MM.1S (cell line): ENCODE results near the gene MRPS2.

Source experiments
- DNase-seq: peaks from one replicate; pipeline ENCODE4 v3.0.0-alpha.2; 2015
- H2AFZ ChIP-seq: fragments of 300-600 bp; sonication (generic); 2 replicates; pipeline ENCODE4 v1.6.0; 2016; ENCODE audit warnings: antibody characterized with exemption, low read length
- H3F3A ChIP-seq: fragments of 300-600 bp; sonication (generic); 2 replicates; pipeline ENCODE4 v1.6.1; 2016; ENCODE audit warnings: mild to moderate bottlenecking, antibody characterized with exemption, low read length, moderate library complexity, mixed read lengths; ENCODE audit not compliant: insufficient read depth
- H3K27ac ChIP-seq: fragments of 300-600 bp; sonication (generic); 2 replicates; pipeline ENCODE4 v1.5.1; 2016; ENCODE audit warnings: mild to moderate bottlenecking, low read length
- H3K27me3 ChIP-seq: fragments of 300-600 bp; sonication (generic); replicated peaks from 2 replicates; pipeline ENCODE4 v1.6.0; 2016; ENCODE audit warnings: low read length; ENCODE audit not compliant: insufficient read depth
- H3K36me3 ChIP-seq: fragments of 300-600 bp; sonication (generic); replicated peaks from 2 replicates; pipeline ENCODE4 v1.6.1; 2016; ENCODE audit warnings: mild to moderate bottlenecking, low read length, mixed read lengths; ENCODE audit not compliant: insufficient read depth
- H3K4me1 ChIP-seq: fragments of 300-600 bp; sonication (generic); 2 replicates; pipeline ENCODE4 v1.6.1; 2016; ENCODE audit warnings: low read length, mixed read lengths
- H3K4me2 ChIP-seq: fragments of 300-600 bp; sonication (generic); 2 replicates; pipeline ENCODE4 v1.6.0; 2016; ENCODE audit warnings: low read depth, low read length
- H3K4me3 ChIP-seq: fragments of 300-600 bp; sonication (generic); 2 replicates; pipeline ENCODE4 v1.5.1; 2016; ENCODE audit warnings: low read length, mixed read lengths
- H3K79me2 ChIP-seq: fragments of 300-600 bp; sonication (generic); 2 replicates; pipeline ENCODE4 v1.6.1; 2016; ENCODE audit warnings: mixed run types, low read length, mixed read lengths
- H3K9ac ChIP-seq: fragments of 300-600 bp; sonication (generic); 2 replicates; pipeline ENCODE4 v1.6.1; 2016; ENCODE audit warnings: low read length, mixed read lengths
- H3K9me2 ChIP-seq: fragments of 300-600 bp; sonication (generic); replicated peaks from 2 replicates; pipeline ENCODE4 v1.6.1; 2016; ENCODE audit warnings: mild to moderate bottlenecking, low read length, mixed read lengths; ENCODE audit not compliant: insufficient read depth
- H3K9me3 ChIP-seq: fragments of 300-600 bp; sonication (generic); replicated peaks from 2 replicates; pipeline ENCODE4 v1.6.1; 2016; ENCODE audit warnings: mild to moderate bottlenecking, low read length, mixed read lengths; ENCODE audit not compliant: insufficient read depth
- H4K20me1 ChIP-seq: fragments of 300-600 bp; sonication (generic); 2 replicates; pipeline ENCODE4 v1.6.1; 2016; ENCODE audit warnings: mild to moderate bottlenecking, low read length, moderate library complexity, mixed read lengths; ENCODE audit not compliant: insufficient read depth
- EZH2 ChIP-seq: fragments of 300-600 bp; sonication (generic); optimal IDR thresholded peaks from 2 replicates; pipeline ENCODE3; 2017; ENCODE audit warnings: low read depth, mild to moderate bottlenecking, antibody characterized with exemption, low read length, mixed read lengths
- EZH2phosphoT487 ChIP-seq: fragments of 300-600 bp; sonication (generic); IDR thresholded peaks from 2 replicates; pipeline ENCODE4 v1.6.1; 2018; ENCODE audit warnings: antibody characterized with exemption, low read length
- TF ChIP-seq, protein P1 (sequence below): fragments of 300-600 bp; sonication (generic); IDR thresholded peaks from 2 replicates; pipeline ENCODE4 v1.5.1; 2016; ENCODE audit warnings: antibody characterized with exemption, low read length, mixed read lengths

The MRPS2 gene

GRCh38 chr9:135471791-135472640 lies 28.5 kb upstream of the MRPS2 start:
- Histone ChIP-seq H3K4me2 (peak overlapping the region; percentile 66), H3K9me2 (no peaks in the 10 kb centered on the region), H2AFZ (0 out of 2 replicates have a peak overlapping the region, but pooled peaks have one; percentile 17), H3K9me3 (no peaks in the 10 kb centered on the region), H4K20me1 (no peaks in the 10 kb centered on the region), H3K27me3 (peaks cover 76% of the 10 kb centered on the region), H3F3A (no peaks in the 10 kb centered on the region), H3K9ac (no peak overlapping the region), H3K79me2 (no peaks in the 10 kb centered on the region), H3K36me3 (no peaks in the 10 kb centered on the region), H3K4me1 (peaks cover 5% of the 10 kb centered on the region), H3K4me3 (0 out of 2 replicates have a peak overlapping the region, but pooled peaks have one; percentile 25), H3K27ac (peak overlapping the region; percentile 11; the same call in 1 of the 2 replicates)
- TF ChIP-seq EZH2phosphoT487 (no peak), EZH2 (no peak)
- TF ChIP-seq, protein P1, sequence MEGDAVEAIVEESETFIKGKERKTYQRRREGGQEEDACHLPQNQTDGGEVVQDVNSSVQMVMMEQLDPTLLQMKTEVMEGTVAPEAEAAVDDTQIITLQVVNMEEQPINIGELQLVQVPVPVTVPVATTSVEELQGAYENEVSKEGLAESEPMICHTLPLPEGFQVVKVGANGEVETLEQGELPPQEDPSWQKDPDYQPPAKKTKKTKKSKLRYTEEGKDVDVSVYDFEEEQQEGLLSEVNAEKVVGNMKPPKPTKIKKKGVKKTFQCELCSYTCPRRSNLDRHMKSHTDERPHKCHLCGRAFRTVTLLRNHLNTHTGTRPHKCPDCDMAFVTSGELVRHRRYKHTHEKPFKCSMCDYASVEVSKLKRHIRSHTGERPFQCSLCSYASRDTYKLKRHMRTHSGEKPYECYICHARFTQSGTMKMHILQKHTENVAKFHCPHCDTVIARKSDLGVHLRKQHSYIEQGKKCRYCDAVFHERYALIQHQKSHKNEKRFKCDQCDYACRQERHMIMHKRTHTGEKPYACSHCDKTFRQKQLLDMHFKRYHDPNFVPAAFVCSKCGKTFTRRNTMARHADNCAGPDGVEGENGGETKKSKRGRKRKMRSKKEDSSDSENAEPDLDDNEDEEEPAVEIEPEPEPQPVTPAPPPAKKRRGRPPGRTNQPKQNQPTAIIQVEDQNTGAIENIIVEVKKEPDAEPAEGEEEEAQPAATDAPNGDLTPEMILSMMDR: no peak
- peak; percentile 34 for DNase-seq

GRCh38 chr9:135473972-135474543 lies 26.4 kb upstream of the MRPS2 start:
- H3K4me1 ChIP-seq: peaks cover 11% of the 10 kb centered on the region
- no peak overlapping the region for H3K4me2 ChIP-seq
- H3F3A ChIP-seq: peaks cover 12% of the 10 kb centered on the region
- no peaks in the 10 kb centered on the region for H3K36me3 ChIP-seq
- no peak for DNase-seq
- no peaks in the 10 kb centered on the region for H3K79me2 ChIP-seq
- TF ChIP-seq EZH2: no peak
- TF ChIP-seq, protein P1: no peak
- no peak for TF ChIP-seq EZH2phosphoT487
- H3K9ac ChIP-seq: no peak overlapping the region
- H3K27me3 ChIP-seq: peaks cover 56% of the 10 kb centered on the region
- no peak overlapping the region for H2AFZ ChIP-seq
- H3K9me2 ChIP-seq: no peaks in the 10 kb centered on the region
- no peak overlapping the region for H3K4me3 ChIP-seq
- H4K20me1 ChIP-seq: no peaks in the 10 kb centered on the region
- H3K27ac ChIP-seq: no peak overlapping the region
- no peaks in the 10 kb centered on the region for H3K9me3 ChIP-seq

DNA sequence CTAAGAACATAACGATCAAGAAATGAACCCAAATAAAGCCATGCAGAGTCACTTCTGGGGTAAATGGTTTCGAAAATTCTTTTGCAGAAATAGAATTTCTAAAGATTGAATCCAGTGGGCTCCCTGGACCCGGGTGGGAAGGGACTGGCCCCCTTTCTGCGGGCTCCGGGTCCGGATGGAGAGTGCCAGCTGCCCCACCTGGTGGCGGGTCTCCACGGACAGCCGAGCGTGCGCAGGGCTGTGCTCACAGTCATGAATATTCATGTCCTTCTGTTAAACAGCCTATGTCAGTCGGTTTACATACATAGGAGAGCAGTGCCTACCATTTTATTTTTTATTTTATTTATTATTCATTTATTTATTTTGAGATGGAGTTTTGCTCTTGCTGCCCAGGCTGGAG lies 25.6 kb upstream of the MRPS2 start:
- no peaks in the 10 kb centered on the region for H3K79me2 ChIP-seq
- H3F3A ChIP-seq: peaks cover 12% of the 10 kb centered on the region
- H3K4me1 ChIP-seq: peaks cover 11% of the 10 kb centered on the region
- TF ChIP-seq EZH2: no peak
- TF ChIP-seq EZH2phosphoT487: no peak
- TF ChIP-seq, protein P1: peak; percentile 53
- H3K27ac ChIP-seq: no peak overlapping the region
- H3K4me2 ChIP-seq: no peak overlapping the region
- DNase-seq: peak; percentile 35
- H3K27me3 ChIP-seq: peaks cover 49% of the 10 kb centered on the region
- H3K36me3 ChIP-seq: no peaks in the 10 kb centered on the region
- no peaks in the 10 kb centered on the region for H3K9me3 ChIP-seq
- H4K20me1 ChIP-seq: no peaks in the 10 kb centered on the region
- H3K9ac ChIP-seq: no peak overlapping the region
- H2AFZ ChIP-seq: no peak overlapping the region
- H3K9me2 ChIP-seq: no peaks in the 10 kb centered on the region
- no peak overlapping the region for H3K4me3 ChIP-seq
